Lung microvascular endothelial cell (primary cell): ENCODE measurements around the gene NDUFV1. TPM values are rescaled to one million over a fixed set of nuclear protein-coding genes. Genes with fewer than 3 reads are reported as not detected.
"Not testable (repeated sequence)": the region's sequence is repeated elsewhere in the genome, so short reads cannot be mapped to it uniquely, and the experiment has no call there.

ENCODE experiments used
- DNase-seq, 2 donors: peaks; one replicate each; pipeline versions ENCODE4 v3.0.0 to v3.0.0-alpha.2; 2010; ENCODE audit warnings: low read depth in 2 of 2
- total RNA-seq: library from RNA; depleted of rRNA; stranded (reverse); fragments of >200 nt; gene quantifications from 2 replicates; pipeline ENCODE4 v1.2.1, GENCODE V29; 2014

The NDUFV1 gene
- total RNA-seq, 1 donor from 2014 or later, result 143 TPM

DNA sequence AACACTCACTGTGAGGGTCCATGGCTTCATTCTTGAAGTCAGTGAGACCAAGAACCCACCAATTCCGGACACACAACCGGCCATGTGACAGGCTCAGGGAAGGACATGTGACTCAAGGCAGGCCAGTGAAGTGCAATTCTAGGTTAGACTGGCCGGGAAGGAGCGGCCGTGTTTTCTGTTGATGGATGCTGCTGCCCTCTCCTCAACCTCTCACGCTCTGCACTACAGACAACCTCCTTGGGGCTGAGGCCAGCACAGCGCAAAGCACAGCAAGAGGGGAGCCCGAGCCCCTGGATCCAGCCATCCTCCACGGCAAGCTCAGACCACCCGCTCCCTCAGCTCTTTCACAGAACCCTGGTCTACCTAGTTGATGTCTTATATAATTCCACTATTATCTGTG, 20.2 kb downstream of the NDUFV1 start:
- no peak for DNase-seq

DNA sequence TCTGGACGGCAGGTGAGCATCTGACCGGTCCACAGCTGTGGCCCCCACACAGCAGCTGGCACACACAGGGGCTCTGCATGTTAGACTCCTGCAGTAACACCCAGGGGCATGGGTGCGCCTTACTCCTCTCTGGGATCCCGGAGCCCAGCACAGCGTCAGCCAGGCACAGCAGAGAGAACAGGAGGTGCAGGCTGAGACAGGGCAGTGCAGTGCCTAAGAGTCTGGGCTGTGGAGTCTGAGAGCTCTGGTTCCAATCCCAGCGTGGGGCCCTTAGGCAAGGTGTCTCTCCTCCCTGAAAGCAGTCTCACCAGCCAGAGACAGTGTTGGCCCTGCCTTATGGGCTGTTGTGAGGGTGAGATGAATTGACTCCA, 20.7 kb downstream of the NDUFV1 start:
- DNase-seq, result no peak

DNA sequence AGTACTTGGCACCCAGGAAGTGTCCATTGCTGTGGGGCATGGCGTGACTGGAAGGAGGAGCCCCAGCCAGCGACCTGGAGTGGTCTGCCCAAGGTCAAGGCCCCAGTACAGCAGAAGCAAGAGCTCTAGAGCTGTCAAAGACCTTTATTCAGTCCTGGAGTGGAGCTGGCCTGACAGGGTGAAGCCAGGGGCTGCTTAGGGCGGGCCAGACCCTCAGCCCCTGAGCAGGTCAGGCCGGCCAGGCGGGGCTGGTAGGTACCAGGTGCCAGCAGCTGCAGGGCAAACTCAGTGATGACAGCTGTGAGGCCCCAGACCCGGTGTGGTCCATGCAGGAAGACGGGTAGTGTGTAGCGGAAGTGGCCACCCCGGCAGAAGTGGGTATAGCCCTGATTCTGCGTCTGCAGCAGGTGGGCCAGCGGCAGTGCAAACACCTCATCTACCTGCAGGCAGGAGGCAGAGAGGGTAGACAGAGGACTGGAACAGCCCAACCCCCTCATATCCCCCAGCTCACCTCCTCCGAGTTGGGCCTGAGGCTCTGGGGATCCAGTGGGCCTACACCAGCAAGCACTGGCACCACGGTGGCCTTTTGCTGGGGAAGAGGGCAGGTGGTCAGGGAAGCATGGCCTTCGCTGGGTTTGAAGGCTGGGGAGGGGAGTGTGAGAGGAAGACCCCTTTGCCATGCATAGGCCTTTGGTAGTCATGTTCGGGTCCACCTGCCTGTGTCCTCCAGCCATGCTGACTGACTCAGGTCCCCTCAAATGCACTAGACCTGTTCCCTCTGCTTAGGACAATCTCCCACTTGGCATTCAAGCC, 21.3 kb downstream of the NDUFV1 start:
- DNase-seq, result no peak

DNA sequence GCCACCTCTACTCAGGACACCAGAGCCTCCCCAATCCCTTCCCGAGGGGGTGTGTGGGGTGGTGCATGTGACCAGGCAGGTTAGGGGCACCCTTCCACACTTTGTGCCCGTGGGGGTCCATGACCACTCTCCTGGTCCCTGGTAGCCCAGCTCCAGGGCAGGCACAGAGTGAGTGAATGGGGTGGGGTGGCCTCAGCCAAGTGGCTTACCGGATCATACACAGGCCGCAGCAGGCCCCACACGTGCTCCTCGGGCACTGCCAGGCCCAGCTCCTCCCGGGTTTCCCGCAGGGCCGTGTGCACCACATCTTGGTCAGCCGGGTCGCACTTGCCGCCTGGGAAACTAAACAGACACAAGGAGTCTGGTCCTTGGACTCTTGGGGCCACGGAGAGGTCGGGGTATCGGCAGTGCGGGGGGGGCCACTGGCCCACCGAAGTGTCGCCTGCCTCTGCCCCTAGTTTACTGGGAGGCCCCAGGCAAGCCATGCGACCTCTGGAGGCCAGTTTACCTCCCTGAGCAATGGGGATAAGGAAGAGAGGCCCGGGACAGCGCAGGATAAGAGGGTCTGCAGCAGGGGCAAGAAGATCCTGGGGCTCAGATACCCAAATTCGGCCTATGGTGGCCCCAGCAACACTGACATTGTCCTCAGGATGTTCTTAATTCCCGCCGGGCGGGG, 22.1 kb downstream of the NDUFV1 start:
- DNase-seq, result no peak

DNA sequence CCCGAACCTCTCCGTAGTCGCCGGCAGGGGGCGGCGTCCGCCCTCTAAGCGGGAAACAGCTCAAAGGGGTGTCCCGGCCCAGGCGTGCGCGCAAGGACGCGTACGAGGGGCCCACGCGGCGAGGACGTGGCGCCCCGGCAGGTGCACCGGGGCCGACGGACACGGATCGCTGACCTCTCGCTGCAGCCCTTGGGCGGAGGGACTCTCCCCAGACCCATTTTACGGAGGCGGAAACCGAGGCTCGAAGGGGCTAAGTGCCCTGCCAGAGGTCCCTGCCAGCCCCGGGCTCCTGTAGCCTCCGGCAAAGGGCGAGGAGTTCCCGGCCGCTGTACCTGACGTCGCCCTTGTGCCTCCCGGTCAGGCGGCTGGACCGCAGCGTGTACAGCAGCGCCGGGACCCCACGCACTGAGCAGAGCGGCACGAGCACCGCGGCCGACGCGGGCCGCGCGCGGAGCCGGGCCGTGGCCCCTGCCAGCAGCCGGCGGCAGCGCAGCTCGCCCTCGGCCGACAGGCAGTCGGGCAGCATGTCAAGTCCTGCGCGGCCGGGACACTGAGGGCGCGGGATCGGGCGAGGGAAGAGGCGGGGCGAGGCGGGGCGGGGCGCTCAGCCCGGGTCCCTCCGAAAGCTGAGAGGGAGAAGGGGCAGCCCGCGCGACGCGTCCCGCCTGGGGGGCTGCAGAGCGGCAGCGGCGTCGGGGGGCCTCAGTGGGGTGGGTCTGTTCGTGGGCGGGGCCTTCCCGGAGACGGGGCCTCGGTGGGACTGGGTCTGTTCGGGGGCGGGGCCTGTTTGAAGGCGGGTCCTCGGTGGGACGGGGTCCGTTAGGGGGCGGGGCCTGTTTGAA, 22.9 kb downstream of the NDUFV1 start, which contains the start of gene NUDT8:
TSS of gene NUDT8 (minus strand) at position 552 of the 842 bp plus-strand sequence. CDS start at position 526, 26 bp downstream.
- peak; percentile 82 to 87 for DNase-seq

DNA sequence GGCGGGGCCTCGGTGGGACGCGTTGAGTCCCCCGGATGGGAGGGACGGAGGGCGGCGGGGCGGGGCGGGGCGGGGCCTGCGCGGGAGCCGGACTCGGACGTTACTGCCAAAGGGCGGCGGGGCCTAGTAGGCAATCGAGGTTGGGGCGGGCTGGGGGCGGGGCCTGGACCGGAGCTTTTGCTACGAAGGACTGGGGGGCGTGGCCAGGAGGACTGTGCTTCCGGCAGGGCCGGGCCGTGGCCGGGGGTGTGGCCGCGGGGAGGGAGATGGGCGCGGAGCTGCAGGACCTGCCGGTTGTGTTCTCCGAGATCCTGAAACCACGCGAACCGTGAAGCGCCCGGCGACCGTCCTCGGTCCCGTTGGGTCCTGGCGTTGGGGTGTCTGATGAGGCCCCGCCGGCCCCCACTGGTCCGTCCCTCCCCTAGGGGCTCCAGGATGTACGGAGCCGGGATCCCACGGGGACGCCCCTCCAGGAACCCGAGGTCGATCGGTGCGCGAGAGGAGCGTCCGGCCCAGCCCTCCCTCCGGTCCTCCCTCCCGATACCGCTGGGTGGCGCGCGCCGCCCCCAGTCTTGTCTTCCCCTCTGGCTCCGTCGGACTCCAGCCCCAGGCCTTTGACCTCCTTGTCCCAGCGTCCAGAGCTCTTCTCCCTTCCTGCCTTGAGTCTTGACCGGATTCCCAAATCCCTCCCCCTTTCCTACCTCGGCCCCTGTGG, 23.6 kb downstream of the NDUFV1 start:
- DNase-seq, result peak; percentile 97 to 99

DNA sequence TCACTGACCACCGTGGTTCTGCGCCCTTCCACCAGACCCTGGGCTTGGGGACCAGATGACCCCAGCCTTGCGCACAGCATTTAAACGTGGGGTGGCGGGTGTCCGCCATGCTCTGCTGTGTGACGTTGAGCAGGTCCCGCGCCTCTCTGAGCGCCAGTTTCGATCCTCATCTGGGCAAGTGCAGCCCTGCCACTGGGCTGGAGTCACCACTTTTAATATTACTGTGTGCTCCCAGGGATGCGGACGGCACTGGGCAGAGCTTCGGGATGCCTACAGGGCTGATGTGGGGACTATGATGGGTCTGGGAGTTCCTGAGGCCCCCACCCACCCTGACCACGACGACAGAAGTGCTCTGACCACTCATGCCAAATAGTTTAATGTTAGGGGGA, 24.2 kb downstream of the NDUFV1 start:
- no peak for DNase-seq

DNA sequence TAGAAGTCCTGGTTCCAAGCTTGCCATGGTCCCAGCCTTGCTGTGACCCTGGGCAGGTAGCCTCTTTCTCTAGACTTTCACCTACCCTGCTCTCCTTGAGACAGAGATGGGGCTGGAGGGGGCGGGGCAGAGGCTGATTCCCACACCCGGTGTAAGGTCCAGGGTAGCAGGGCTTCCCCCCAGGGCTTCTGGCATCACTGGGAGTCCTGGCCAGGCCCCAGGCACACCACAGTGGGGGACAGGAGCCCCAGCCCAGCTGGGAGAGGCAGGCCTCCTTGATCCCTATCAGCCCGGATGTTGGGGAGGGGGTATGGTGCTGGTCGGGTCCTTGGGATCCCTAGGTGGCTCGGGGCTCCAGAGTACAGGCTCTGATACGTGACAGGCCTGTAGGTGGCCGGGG, 24.7 kb downstream of the NDUFV1 start:
- DNase-seq, result no peak

DNA sequence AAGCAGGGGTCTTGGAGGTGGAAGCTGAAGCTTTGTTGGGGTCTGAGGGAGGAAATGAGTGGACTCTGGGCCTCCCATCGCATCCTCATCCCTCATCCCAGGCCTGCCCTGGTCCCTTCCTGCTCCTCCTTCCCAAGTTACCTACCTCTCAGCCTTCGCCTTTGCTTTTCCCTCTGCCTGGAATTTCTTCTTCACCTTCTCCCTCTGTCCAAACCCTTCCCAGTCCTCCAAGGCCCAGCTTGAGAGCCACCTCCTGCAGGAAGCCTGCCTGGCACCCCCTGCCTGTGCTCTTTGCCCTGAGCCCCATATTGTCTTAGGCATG, 25.1 kb downstream of the NDUFV1 start:
- no peak for DNase-seq

DNA sequence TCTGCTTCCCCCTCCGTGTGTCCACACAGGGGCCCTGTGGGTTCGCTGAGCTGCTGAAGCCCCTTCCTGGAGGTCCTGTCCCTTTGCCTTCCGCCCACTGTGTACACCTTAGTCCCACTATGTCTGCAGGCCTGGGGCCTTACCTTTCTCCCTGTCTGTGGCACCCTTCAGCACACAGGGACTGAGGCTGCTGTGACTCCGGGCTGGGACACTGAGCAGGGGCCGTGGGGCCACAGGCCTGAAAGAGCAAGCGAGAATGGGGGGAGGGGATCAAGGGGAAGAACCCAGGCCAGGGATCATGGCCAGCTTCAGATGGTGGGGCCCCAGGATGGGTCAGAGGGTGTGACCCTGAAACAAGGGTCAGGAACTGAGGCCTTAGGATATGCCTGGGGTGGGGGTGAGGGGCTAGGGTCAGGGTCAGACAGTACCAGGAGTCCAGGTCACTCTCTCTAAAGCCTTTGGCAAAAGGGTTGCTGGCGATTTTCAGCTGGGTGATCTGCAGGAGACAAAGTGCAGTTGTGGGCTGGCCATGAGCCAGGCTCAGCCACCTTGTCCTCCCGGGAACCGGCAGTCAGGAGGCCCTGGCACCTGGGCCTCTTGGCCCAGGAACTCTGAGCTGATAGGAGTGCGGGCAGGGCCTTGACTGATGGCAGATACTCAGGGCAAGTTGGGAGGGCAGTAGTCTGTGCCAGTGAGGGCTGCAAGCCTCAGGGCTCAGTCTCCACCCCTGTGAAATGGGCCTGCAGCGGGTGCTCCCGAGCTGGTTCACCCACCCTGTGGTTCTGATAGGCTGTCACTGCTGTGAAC, 25.6 kb downstream of the NDUFV1 start:
- no peak for DNase-seq

DNA sequence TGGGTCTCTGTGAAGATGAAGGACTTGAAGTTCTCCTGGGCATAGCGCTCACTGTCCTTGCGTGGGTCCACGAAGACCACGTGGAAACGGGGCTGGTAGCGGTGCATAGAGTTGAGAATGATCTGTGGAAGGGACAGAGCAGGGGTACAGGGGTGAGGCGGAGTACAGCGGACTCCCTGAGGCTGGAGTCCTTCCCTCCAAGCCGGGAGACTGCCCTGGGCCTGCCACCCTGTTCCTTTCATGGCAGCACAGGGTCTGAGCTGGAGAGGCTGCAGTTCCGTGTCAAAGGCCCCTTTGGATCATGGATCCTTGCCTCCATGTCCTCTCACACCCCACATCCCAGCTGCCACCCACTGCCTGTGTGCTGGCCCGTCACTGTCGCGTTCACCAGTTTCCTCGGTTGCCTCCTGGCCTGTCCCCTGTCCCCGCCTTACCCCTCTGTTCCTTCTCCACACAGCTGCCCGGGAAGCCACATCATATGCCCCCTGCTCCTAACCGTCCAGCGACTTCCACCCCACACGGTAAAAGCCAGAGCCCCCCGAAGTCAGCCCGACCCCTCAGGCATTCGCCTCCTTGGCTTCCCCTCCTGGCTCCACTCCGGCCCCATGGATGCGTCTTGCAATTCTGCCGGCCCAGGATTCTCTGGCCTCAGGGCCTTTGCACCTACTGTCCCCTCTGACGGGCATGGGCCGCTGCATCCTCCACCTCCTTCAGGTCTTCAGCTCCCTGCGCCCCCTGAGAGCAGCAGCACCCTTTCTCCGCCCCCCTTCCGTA, 26.4 kb downstream of the NDUFV1 start:
- no peak for DNase-seq

DNA sequence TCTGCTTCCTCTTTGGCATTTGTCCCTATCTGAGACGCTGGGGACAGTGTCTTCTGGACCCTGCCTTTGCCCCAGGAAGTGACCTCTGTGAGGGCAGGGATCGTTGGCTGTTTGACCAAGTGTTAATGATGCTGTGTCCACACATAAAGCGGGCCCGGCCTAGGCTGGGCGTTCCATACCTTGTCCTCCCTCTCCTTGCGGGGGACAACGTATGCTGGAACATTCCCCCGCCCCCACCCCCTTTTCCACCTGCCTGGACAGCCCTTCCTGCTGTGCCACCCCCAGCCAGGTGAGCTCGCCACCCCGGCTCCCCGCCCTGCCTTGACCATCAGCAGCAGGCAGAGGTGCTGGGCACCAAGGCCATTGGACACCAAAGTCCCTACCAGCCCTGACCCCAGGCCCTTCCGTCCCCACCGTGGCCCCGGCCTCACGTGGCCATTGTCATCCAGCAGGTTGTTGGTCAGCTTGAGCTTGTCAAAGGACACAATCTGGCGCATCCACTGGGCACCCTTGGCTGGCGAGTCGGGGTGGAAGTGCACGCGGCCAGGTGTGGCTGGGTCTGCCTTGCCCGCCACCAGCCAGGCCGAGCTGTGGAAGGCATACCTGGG, 27.1 kb downstream of the NDUFV1 start:
- no peak for DNase-seq

DNA sequence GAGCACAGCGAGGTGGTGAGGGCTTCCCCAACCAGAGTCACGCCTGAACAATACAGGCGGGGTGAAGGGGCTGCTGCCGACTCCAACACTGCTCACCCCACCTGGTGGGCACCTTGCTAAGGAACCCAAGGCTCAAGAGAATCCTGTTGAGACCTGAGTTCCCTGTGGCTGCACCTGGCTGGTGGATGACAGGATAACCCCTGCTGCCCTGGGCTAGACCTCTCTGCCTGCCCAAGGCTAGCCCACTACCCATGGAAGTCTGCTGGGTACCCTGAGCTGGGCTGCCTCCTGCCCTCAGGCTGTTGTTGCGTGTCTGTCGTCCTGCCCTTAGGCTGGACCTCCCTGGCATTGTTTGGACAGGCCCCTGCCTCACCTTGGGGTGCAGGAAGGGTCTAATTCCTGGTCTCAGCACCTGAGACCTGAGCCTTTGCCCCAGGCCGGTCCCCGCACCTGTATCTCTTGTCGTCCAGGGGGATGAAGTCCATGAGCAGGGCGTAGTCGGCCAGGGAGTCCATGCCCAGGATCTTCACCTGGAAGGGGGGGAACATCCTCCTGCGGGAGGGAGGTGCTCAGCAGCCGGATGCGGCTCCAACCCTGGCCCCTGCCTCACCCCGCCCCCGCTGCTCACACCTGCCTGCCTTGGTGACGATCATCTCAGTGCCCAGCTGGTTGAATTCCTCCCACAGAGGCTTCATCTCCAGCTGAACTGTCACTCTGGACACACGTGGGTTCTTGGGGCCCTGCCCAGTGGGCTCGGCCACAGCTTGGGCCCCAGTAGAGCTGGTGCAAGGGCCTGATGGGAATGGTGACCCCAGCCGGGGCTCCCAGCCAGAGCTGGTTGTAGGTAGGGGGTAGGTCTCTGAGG, 27.9 kb downstream of the NDUFV1 start:
- DNase-seq, result no peak

DNA sequence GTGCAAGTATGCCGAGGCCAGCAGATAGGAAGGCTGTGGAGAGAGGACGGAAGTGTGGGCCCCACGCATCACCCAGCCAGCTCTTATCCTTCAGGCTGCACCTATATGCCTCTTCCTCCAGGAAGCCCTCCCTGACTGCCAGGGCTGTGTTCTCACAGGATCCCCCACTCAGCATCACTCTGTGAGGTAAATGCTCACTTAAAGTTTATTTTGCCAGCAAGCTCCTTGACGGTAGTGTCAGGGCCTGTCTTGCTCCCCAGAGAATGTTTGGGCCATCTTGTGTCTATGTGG, 28.4 kb downstream of the NDUFV1 start:
- DNase-seq, result no peak

DNA sequence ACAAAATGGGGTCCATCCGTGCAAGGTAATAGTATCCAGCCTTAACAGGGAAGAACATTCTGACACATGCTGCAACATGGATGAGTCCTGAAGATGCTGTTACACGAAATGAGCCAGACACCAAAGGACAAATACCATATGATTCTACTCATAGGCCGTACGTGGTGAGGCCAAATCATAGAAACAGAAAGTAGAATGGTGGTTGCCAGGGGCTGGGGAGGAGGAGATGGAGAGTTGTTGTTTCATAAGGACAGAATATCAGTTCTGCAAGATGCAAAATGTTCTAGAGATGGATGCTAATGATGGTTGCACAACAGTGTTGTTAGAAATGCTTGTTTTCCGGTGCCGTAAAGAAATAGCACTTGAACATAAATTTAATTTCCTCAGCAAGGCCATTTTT, 30.2 kb downstream of the NDUFV1 start:
- no peak for DNase-seq

DNA sequence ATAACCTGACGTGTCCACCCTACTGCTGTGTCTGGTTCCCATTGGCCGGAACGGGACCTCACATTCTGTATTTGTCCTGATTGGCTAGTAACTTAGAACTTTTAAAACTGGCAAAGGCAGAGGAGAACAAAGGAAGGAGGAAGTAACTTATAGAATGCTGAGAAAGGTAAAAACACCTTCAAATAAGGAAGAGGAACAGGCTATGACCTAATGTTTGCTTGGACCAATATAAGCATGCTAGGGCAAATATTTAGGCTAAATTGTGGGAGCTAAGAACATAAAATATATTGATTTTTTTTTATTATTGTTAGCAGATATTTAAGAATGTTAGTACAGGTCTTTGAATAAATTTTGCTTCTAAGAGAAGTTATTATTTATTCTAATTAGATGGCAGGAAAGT, 30.7 kb downstream of the NDUFV1 start:
- not testable (repeated sequence) for DNase-seq

DNA sequence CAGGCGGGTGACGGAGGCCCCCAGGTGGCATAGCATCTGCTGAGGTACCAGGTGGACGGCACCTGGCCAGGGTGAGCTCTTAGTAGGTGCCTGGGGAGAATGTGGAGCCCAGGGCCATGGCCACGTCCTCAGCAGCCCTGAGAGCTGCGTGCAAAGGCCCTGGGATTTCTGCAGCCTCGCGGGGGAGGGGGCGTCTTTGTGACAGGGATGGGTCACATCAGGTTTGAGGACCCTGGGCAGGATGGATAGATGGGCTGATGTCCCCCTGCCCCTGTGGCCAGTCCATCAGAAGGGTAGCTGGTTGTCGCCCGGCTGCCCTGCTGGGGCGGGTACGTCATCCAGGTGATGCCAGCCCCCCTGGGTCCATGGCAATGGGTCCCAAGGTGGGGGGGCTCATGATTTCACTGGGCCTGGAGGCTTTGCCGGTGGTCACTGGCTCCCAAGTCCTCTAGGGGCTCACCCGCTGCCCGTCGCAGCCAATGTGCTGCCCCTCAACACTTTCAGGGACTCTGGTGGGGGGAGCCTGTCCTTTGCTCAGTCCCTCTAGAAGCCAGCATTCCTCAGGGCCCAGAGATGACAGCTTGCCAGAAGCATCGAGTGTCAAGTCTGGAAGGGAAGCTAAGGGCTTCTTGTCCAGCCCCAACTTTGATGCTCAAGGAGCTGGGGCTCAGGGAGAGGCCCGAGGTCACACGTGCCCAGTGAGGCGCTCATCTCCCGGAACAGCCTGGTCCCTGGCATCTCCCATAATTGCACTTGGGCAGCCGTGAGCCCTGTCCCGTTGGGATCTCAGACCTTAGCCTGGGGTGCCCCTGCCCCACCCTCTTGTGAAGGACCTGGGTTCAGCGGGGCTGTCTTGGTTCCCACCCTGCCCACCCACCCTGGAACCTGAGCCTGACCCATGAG, 32.0 kb downstream of the NDUFV1 start:
- DNase-seq, result no peak

DNA sequence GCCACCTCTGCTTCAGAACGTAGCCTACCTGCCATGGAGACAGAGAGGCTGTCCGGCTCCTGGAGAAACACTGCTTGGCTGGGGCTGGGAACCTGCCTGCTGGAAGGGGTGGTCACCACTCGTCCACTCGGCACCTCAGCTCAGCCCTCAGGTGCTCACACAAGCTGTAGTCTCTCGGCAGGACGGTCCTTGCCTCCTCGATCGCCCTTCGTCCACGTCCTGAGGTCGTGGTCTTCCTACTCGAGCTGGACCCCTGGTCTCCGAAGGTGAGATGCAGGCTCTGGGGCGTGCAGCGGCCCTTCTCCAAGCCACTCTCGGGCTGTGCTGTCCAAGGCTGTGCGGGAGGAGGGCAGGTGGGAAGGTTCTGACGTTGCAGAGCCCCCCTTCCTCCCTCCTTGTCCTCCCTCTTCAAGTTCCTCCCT, 32.7 kb downstream of the NDUFV1 start, which contains the start of gene TBX10:
TSS of gene TBX10 (minus strand) at position 326 of the 422 bp plus-strand sequence. CDS start at position 35, 291 bp downstream.
- DNase-seq, result no peak
